ENCODE measurements around the gene METAP1D. TPM values are rescaled to one million over a fixed set of nuclear protein-coding genes. Genes with fewer than 3 reads are reported as not detected.

Gene METAP1D
- total RNA-seq, 1 donor from 2014 or later, result 6.7 TPM

- peaks cover 100% of the 10 kb centered on the region for H3K27me3 ChIP-seq (ENCODE audit: low read depth)
- peaks cover 75% of the 10 kb centered on the region for H3K4me1 ChIP-seq
Measured at GRCh38 chr2:172103471-172104272, 103.9 kb downstream of the METAP1D start.

GRCh38 chr2:172105471-172106107 lies 105.8 kb downstream of the METAP1D start:
- H3K4me3 ChIP-seq, result peak overlapping the region; percentile 36

More at GRCh38 chr2:172103471-172104272, 103.9 kb downstream of the METAP1D start:
- no peaks in the 10 kb centered on the region for H3K36me3 ChIP-seq
- intact Hi-C loops (cut with micrococcal nuclease), result loop anchor here (10.0 kb wide), 2 partner anchors 289 to 399 kb away; no protein-coding TSS in a partner anchor
- no peaks in the 10 kb centered on the region for H3K9me3 ChIP-seq (replicated peaks)
- peak; percentile 78 for TF ChIP-seq CTCF (IDR thresholded peaks at IDR 0.05; ENCODE audit: borderline replicate concordance)
- DNase-seq, result peak; percentile 73
- peak overlapping the region; percentile 67 for H3K4me3 ChIP-seq
- H3K27ac ChIP-seq (replicated peaks), result no peak overlapping the region

GRCh38 chr2:172106108-172106961 lies 106.6 kb downstream of the METAP1D start:
- no peak for DNase-seq
- H3K27ac ChIP-seq (replicated peaks), result no peak overlapping the region
- H3K4me1 ChIP-seq, result peaks cover 49% of the 10 kb centered on the region
- H3K27me3 ChIP-seq (ENCODE audit: low read depth), result peaks cover 96% of the 10 kb centered on the region
- no peaks in the 10 kb centered on the region for H3K36me3 ChIP-seq
- intact Hi-C loops (cut with micrococcal nuclease), result loop anchor here (10.0 kb wide), 2 partner anchors 292 to 402 kb away; no protein-coding TSS in a partner anchor
- no peaks in the 10 kb centered on the region for H3K9me3 ChIP-seq (replicated peaks)
- peak overlapping the region; percentile 36 for H3K4me3 ChIP-seq
- peak; percentile 36 for TF ChIP-seq CTCF (IDR thresholded peaks at IDR 0.05; ENCODE audit: borderline replicate concordance)

More at GRCh38 chr2:172105471-172106107, 105.8 kb downstream of the METAP1D start:
- H3K36me3 ChIP-seq, result no peaks in the 10 kb centered on the region
- H3K27me3 ChIP-seq (ENCODE audit: low read depth), result peaks cover 99% of the 10 kb centered on the region
- no peaks in the 10 kb centered on the region for H3K9me3 ChIP-seq (replicated peaks)
- H3K27ac ChIP-seq (replicated peaks), result no peak overlapping the region
- no peak for DNase-seq
- TF ChIP-seq CTCF (IDR thresholded peaks at IDR 0.05; ENCODE audit: borderline replicate concordance), result no peak
- intact Hi-C loops (cut with micrococcal nuclease), result loop anchor here (10.0 kb wide), 2 partner anchors 291 to 401 kb away; no protein-coding TSS in a partner anchor
- peaks cover 56% of the 10 kb centered on the region for H3K4me1 ChIP-seq

- H3K36me3 ChIP-seq, result no peaks in the 10 kb centered on the region
- peaks cover 96% of the 10 kb centered on the region for H3K27me3 ChIP-seq (ENCODE audit: low read depth)
- no peak overlapping the region for H3K4me3 ChIP-seq
- H3K9me3 ChIP-seq (replicated peaks), result no peaks in the 10 kb centered on the region
- H3K4me1 ChIP-seq, result peaks cover 33% of the 10 kb centered on the region
- intact Hi-C loops (cut with micrococcal nuclease), result loop anchor here (10.0 kb wide), 2 partner anchors 293 to 403 kb away; no protein-coding TSS in a partner anchor
- TF ChIP-seq CTCF (IDR thresholded peaks at IDR 0.05; ENCODE audit: borderline replicate concordance), result no peak
- no peak overlapping the region for H3K27ac ChIP-seq (replicated peaks)
- no peak for DNase-seq
Measured at GRCh38 chr2:172107690-172108586, 108.2 kb downstream of the METAP1D start.
